WTC11 (cell line): Measurements from ENCODE around the gene NLGN3.

Experiments
- ATF6 ChIP-seq: sonication (generic); formaldehyde crosslinking; IDR thresholded peaks from 2 replicates; pipeline ENCODE4 v1.8.1; 2023; ENCODE audit warnings: mild to moderate bottlenecking, missing genetic modification reagents
- E2F4 ChIP-seq: sonication (generic); formaldehyde crosslinking; IDR thresholded peaks from 2 replicates; pipeline ENCODE4 v1.8.1; 2022; ENCODE audit warnings: low read depth, mild to moderate bottlenecking, moderate library complexity, missing genetic modification reagents, borderline replicate concordance
- FOXP1 ChIP-seq: sonication (generic); formaldehyde crosslinking; IDR thresholded peaks from 2 replicates; pipeline ENCODE4 v1.8.0; 2022; ENCODE audit warnings: missing genetic modification reagents, mild to moderate bottlenecking, moderate library complexity, borderline replicate concordance
- GABPB1 ChIP-seq: sonication (generic); formaldehyde crosslinking; IDR thresholded peaks from 2 replicates; pipeline ENCODE4 v1.8.1; 2023; ENCODE audit warnings: mild to moderate bottlenecking, missing genetic modification reagents
- HMGA2 ChIP-seq: fragments of 250-450 bp; sonication (Bioruptor Pico); IDR thresholded peaks from 2 replicates; pipeline ENCODE4 v1.4.0; 2021; ENCODE audit warnings: mild to moderate bottlenecking, moderate library complexity
- JAZF1 ChIP-seq: fragments of 250-450 bp; sonication (Bioruptor Pico); IDR thresholded peaks from 2 replicates; pipeline ENCODE4 v1.9.0; 2021; ENCODE audit warnings: moderate library complexity, mild to moderate bottlenecking, inconsistent platforms
- JUN ChIP-seq: sonication (generic); formaldehyde crosslinking; IDR thresholded peaks from 2 replicates; pipeline ENCODE4 v1.8.0; 2023; ENCODE audit warnings: mild to moderate bottlenecking, missing genetic modification reagents
- KAT7 ChIP-seq: sonication (generic); formaldehyde crosslinking; IDR thresholded peaks from 2 replicates; pipeline ENCODE4 v1.8.1; 2023; ENCODE audit warnings: missing genetic modification reagents, mild to moderate bottlenecking, borderline replicate concordance
- ZNF317 ChIP-seq: sonication (generic); formaldehyde crosslinking; IDR thresholded peaks from 2 replicates; pipeline ENCODE4 v1.8.1; 2023; ENCODE audit warnings: low read depth, mild to moderate bottlenecking, moderate library complexity, missing genetic modification reagents, borderline replicate concordance
- TF ChIP-seq, protein P1 (sequence below): fragments of 200-600 bp; IDR thresholded peaks from 2 replicates; pipeline ENCODE4 v1.8.0; 2022; ENCODE audit warnings: antibody characterized with exemption
- TF ChIP-seq, protein P2 (sequence below): sonication (generic); formaldehyde crosslinking; IDR thresholded peaks from 2 replicates; pipeline ENCODE4 v1.8.1; 2022; ENCODE audit warnings: mild to moderate bottlenecking, missing genetic modification reagents, moderate library complexity, borderline replicate concordance
- TF ChIP-seq, protein P3 (sequence below): sonication (generic); formaldehyde crosslinking; IDR thresholded peaks from 2 replicates; pipeline ENCODE4 v1.8.0; 2022; ENCODE audit warnings: mild to moderate bottlenecking, missing genetic modification reagents
- TF ChIP-seq, protein P4 (sequence below): fragments of 250-450 bp; sonication (Bioruptor Pico); IDR thresholded peaks from 2 replicates; pipeline ENCODE4 v1.9.0; 2021; ENCODE audit warnings: mild to moderate bottlenecking, borderline replicate concordance
- TF ChIP-seq, protein P5 (sequence below): sonication (generic); formaldehyde crosslinking; IDR thresholded peaks from 2 replicates; pipeline ENCODE4 v1.8.0; 2022; ENCODE audit warnings: mild to moderate bottlenecking, missing genetic modification reagents

DNA sequence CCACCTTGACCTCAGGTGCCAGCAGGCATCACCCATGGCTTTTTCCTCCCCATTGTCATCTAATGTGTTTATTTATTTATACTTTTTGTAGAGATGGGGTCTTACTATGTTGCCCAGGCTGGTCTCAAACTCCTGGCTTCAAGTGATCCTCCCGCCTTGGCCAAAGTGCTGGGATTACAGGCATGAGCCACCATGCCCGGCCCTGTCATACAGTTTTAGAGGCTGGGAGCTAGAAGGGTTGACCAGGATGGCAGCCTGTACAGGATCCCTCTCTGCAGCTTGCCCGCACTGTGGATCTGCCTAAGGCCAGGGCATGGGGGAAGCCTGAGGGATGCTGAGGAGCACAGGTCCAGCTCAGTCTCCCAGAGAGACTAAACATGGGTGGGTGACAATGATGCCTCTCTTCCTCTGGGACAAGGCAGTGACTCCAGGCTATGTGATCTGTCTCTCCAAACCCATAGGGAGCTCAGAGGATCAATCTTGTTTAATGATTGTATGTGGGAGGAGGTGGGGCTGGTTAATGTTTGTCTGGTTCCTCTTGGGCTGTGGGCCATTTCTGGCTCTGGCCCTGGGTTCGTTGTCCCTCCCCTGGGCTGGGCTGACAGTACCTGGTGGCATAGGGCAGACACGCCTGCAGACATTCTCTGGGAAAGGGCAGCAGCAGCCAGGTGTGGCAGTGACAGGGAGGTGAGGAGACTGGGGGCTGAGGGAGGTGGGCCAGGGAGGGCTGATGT, 70.1 kb downstream of the NLGN3 start:
- TF ChIP-seq, protein P1, sequence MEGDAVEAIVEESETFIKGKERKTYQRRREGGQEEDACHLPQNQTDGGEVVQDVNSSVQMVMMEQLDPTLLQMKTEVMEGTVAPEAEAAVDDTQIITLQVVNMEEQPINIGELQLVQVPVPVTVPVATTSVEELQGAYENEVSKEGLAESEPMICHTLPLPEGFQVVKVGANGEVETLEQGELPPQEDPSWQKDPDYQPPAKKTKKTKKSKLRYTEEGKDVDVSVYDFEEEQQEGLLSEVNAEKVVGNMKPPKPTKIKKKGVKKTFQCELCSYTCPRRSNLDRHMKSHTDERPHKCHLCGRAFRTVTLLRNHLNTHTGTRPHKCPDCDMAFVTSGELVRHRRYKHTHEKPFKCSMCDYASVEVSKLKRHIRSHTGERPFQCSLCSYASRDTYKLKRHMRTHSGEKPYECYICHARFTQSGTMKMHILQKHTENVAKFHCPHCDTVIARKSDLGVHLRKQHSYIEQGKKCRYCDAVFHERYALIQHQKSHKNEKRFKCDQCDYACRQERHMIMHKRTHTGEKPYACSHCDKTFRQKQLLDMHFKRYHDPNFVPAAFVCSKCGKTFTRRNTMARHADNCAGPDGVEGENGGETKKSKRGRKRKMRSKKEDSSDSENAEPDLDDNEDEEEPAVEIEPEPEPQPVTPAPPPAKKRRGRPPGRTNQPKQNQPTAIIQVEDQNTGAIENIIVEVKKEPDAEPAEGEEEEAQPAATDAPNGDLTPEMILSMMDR = no peak
- TF ChIP-seq HMGA2 (CRISPR knock-in tag) = no peak
- no peak for TF ChIP-seq JAZF1 (CRISPR knock-in tag)
- no peak for TF ChIP-seq ZNF317 (CRISPR knock-in tag)
- no peak for TF ChIP-seq GABPB1 (CRISPR knock-in tag)
- no peak for TF ChIP-seq KAT7 (CRISPR knock-in tag)
- TF ChIP-seq, protein P2, sequence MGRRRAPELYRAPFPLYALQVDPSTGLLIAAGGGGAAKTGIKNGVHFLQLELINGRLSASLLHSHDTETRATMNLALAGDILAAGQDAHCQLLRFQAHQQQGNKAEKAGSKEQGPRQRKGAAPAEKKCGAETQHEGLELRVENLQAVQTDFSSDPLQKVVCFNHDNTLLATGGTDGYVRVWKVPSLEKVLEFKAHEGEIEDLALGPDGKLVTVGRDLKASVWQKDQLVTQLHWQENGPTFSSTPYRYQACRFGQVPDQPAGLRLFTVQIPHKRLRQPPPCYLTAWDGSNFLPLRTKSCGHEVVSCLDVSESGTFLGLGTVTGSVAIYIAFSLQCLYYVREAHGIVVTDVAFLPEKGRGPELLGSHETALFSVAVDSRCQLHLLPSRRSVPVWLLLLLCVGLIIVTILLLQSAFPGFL (CRISPR knock-in tag) = no peak
- TF ChIP-seq, protein P3, sequence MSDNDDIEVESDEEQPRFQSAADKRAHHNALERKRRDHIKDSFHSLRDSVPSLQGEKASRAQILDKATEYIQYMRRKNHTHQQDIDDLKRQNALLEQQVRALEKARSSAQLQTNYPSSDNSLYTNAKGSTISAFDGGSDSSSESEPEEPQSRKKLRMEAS (CRISPR knock-in tag) = no peak
- TF ChIP-seq, protein P4, sequence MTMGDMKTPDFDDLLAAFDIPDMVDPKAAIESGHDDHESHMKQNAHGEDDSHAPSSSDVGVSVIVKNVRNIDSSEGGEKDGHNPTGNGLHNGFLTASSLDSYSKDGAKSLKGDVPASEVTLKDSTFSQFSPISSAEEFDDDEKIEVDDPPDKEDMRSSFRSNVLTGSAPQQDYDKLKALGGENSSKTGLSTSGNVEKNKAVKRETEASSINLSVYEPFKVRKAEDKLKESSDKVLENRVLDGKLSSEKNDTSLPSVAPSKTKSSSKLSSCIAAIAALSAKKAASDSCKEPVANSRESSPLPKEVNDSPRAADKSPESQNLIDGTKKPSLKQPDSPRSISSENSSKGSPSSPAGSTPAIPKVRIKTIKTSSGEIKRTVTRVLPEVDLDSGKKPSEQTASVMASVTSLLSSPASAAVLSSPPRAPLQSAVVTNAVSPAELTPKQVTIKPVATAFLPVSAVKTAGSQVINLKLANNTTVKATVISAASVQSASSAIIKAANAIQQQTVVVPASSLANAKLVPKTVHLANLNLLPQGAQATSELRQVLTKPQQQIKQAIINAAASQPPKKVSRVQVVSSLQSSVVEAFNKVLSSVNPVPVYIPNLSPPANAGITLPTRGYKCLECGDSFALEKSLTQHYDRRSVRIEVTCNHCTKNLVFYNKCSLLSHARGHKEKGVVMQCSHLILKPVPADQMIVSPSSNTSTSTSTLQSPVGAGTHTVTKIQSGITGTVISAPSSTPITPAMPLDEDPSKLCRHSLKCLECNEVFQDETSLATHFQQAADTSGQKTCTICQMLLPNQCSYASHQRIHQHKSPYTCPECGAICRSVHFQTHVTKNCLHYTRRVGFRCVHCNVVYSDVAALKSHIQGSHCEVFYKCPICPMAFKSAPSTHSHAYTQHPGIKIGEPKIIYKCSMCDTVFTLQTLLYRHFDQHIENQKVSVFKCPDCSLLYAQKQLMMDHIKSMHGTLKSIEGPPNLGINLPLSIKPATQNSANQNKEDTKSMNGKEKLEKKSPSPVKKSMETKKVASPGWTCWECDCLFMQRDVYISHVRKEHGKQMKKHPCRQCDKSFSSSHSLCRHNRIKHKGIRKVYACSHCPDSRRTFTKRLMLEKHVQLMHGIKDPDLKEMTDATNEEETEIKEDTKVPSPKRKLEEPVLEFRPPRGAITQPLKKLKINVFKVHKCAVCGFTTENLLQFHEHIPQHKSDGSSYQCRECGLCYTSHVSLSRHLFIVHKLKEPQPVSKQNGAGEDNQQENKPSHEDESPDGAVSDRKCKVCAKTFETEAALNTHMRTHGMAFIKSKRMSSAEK = no peak
- no peak for TF ChIP-seq FOXP1
- TF ChIP-seq JUN (CRISPR knock-in tag) = no peak
- no peak for TF ChIP-seq E2F4 (CRISPR knock-in tag)
- TF ChIP-seq ATF6 = no peak
- TF ChIP-seq, protein P5, sequence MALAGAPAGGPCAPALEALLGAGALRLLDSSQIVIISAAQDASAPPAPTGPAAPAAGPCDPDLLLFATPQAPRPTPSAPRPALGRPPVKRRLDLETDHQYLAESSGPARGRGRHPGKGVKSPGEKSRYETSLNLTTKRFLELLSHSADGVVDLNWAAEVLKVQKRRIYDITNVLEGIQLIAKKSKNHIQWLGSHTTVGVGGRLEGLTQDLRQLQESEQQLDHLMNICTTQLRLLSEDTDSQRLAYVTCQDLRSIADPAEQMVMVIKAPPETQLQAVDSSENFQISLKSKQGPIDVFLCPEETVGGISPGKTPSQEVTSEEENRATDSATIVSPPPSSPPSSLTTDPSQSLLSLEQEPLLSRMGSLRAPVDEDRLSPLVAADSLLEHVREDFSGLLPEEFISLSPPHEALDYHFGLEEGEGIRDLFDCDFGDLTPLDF (CRISPR knock-in tag) = no peak
